Breast epithelium (tissue), 3 donors: ENCODE measurements around the gene MAP3K14.

ENCODE experiments used
- POLR2A ChIP-seq: fragments of 450-650 bp; IDR thresholded peaks from one replicate; pipeline ENCODE4 v1.6.1; 2016; ENCODE audit warnings: antibody characterized with exemption, mild to moderate bottlenecking, moderate library complexity
- POLR2AphosphoS5 ChIP-seq, 3 donors: sonication (generic); formaldehyde crosslinking; IDR thresholded peaks; one replicate each; pipeline ENCODE4 v1.6.1; 2017; ENCODE audit warnings: antibody characterized with exemption in 3 of 3
- TF ChIP-seq, protein P1 (sequence below), 3 donors: fragments of 450-650 bp; IDR thresholded peaks; one replicate each; pipeline ENCODE4 v1.5.1; 2016 to 2017; ENCODE audit warnings: antibody characterized with exemption in 3 of 3, mild to moderate bottlenecking in 3 of 3, moderate library complexity in 3 of 3

DNA sequence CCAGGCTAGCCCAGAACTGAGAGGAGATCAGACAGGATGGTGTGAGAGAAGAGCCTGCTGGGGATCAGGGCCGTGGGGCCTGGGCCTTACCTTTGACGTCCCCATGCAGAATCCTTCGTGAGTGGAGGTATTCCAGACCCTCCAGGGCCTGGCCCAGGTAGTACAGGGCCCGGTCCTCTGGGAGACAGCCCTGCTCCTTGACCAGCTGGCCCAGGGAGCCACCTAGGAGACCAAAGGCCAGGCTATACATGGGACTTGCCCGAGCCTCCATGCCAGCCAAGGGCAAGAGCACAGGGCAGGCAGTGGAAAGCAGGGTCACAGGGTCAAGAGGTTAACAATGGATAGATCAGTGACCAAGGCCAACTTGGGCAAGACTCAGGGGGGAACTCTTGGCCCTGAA, 42.8 kb downstream of the MAP3K14 start:
- TF ChIP-seq, protein P1, sequence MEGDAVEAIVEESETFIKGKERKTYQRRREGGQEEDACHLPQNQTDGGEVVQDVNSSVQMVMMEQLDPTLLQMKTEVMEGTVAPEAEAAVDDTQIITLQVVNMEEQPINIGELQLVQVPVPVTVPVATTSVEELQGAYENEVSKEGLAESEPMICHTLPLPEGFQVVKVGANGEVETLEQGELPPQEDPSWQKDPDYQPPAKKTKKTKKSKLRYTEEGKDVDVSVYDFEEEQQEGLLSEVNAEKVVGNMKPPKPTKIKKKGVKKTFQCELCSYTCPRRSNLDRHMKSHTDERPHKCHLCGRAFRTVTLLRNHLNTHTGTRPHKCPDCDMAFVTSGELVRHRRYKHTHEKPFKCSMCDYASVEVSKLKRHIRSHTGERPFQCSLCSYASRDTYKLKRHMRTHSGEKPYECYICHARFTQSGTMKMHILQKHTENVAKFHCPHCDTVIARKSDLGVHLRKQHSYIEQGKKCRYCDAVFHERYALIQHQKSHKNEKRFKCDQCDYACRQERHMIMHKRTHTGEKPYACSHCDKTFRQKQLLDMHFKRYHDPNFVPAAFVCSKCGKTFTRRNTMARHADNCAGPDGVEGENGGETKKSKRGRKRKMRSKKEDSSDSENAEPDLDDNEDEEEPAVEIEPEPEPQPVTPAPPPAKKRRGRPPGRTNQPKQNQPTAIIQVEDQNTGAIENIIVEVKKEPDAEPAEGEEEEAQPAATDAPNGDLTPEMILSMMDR (IDR thresholded peaks at IDR 0.05), result no peak
- no peak for TF ChIP-seq POLR2A
- no peak for TF ChIP-seq POLR2AphosphoS5 (IDR thresholded peaks at IDR 0.05)
